ENCODE data around the gene C15orf40.

Gene C15orf40

DNA sequence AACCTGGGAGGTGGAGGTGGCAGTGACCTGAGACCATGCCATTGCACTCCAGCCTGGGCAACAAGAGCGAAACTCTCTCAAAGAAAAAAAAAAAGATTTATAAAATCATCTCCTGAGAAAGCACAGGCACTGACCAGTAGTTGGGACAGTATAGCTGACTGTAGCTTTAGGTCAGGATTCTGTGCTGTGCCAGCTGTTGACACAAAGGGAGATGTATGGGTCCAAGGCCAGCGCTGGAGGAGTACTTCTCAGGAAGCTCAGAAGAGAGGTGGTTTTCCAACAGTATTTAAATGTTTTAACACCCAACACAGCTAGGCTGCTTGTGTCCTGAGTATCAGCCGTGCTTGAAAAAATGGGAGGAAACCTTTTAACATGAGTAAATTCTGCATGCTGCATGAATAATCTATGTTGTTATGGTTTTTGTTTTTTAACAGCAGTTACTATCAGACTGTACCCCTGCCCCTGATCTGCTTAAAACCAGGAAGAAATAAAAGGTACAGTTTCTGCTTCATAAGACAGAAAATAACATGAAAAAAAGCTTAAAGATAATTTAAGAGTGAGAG lies 18.9 kb downstream of the C15orf40 start:
- FAIRE-seq, result no peak

DNA sequence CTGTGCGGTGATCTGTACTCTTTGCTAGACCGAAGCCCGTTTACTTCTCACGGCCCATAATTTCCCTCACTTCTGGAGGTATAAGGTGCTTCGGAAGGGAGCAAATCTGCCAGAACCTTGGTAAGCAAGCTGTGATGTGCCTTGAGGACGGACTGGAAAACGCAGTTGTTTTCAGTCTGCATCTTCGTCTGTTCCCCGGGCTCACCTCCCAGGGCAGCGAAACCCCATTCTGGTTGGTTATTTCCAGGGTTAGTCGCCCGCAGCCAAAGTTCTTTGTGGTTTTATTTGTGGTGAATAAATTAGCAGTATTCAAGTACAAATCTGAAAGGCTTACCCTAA lies 25.0 kb downstream of the C15orf40 start:
- no peak for FAIRE-seq

DNA sequence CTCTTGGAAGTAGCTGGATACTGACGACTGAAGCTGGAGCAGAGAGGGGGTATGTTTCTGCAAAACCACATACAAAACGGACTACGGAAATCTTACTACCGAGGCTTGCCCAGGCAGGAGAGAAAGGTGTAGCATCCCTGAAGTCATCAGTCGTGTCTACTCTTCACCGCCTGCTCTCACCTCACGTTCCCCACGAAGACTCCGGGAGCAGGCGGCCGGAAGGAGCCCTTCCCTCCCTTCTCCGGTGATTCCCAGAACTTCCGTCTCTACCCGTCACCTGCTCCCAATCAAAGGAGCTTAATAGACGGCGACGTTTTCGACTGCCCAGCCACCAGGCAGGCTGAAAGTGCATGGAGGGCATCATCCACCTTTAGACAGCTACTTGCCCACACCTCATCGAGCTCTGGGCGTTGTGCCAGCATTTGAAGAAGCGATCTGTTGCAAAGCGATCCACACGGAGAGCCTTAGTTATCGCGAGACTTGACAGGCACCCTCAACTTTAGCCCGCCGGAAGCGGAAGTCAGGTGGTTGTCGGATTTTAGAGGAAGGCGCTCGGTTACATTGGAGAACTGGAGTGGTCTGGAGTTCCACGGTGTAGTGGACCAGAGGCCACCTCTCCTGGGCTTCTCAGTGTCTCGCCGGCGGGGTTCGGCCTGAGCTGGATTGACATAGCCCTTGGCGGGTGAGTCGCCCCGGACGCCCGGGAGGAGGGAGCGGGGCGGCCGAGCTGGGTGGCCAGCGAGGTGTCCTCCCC lies 25.6 kb downstream of the C15orf40 start, which contains the start of gene RAMAC:
TSS of gene RAMAC (plus strand) at position 523 of the 754 bp plus-strand sequence. CDS start 2,809 bp downstream, outside the sequence.
- FAIRE-seq, result peak; percentile 75

DNA sequence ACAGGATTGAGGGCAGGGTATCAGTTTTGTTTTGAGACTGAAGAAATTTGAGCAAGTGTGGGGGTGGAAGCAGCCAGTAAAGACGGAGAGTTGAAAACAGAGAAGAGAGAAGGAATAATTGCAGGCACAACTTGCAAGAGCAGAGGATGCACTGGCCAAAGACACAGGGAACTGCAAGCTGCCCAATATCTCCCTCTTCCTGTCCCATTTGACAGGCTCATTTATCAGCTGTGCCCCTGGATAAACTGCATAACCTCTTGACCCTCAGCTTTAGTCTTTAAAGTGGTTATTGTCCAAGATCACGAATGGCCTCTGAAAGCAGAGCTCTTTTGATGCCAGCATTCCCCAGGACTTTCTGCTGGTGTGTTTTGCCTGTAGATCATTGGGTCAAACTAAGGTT lies 30.5 kb downstream of the C15orf40 start:
- no peak for FAIRE-seq

DNA sequence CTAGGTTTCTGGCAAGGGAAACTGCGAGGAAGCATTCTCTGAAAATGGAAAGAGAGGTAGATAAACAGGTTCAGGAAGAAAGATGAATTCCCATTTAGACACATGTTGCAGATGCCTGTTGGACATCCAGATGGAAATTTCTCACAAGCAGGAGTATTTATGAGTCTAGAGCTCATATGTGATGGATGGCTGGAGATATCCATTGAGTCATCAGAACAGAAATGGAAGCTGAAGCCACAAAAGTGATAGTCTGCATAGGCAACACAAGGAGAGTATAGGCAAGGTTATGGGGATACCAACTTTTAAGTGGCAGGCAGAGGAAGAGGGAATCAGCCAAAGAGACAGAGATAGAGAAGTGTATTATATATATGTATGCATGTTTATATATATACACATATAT lies 31.7 kb downstream of the C15orf40 start:
- FAIRE-seq, result no peak

DNA sequence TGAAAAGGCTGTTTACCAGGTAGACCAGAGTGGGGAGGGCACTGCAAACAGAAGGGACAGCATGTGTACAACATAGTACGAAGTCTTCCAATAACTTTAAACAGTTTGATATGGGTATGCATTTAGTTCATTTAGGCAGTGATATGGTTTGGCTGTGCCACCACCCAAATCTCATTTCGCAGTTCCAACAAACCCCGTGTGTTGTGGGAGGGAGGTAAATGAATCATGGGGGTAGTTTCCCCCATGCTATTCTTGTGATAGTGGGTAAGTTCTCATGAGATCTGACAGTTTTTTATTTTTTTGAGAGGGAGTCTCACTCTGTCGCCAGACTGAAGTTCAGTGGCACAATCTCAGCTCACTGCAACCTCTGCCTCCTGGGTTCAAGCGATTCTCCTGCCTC lies 33.0 kb downstream of the C15orf40 start:
- FAIRE-seq, result no peak

DNA sequence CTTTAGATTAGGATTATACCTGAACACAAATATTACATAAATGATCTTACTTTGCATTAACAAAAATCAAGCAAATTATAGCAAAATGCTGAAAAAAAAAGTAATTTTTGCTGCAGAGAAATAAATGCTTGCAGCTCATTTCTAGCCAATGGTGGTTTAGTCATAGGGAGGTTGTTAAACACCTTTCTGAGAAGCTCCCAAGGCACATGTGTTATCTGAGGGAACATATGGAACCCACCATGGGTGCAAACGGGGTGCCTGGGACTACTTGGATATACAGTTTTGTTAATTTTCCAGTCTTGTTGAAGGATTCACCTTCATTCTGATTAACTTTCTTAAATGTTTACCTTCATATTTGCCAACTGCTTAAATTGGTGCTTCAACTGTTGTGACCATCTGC lies 34.4 kb downstream of the C15orf40 start:
- no peak for FAIRE-seq

DNA sequence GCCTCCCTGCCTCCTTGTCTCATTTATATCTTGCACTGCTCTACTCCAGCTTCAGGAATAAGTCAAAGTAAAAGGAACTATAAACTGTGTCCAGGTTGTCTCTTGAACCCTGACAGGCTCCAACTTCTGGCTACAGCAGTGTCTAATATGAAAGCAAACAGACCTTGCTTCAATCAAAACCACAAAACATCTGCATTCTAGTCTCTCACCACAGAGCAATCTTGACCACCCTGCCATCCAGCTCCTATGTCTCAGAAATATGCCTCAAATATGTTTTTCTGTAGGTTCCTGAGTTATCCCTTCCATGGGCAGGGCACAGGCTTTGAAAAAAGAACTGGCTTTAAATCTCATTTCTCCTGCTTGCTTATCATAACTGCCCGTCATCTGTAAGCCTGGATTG lies 38.4 kb downstream of the C15orf40 start:
- no peak for FAIRE-seq

DNA sequence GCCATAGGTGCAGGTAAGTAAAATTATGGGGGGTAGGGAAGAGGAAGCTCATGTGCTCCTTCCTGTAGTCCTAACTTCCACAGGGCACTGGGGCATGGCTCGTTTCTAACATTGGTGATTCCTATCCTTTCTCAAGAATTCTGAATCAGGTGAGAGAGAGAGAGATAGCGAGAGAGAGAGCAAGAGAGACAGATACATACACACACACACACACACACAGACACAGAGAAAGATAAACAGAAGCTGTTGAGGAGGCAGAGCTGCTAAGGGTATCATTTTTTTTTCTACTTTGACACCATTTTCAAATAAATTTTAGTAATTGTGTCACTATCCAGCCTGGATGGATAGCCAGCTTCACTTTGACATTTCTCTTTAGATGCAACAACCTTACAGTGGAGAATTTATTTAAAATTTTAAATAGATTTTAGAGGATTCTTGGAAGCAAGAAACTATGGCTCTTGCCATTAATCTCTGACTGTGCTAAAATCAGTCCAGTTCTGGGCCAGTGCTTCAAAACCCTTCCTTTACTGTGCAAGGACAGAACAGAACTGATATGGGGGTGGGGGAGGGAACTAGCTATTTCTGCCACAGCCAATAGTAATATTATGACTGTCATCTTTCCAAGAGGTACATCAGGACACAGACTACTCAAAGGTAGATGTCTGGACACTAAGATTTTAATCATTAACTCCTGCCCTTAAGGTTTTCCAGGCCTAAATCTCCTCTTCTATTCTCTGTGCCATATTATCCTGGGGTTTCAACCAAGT lies 40.0 kb downstream of the C15orf40 start:
- no peak for FAIRE-seq

DNA sequence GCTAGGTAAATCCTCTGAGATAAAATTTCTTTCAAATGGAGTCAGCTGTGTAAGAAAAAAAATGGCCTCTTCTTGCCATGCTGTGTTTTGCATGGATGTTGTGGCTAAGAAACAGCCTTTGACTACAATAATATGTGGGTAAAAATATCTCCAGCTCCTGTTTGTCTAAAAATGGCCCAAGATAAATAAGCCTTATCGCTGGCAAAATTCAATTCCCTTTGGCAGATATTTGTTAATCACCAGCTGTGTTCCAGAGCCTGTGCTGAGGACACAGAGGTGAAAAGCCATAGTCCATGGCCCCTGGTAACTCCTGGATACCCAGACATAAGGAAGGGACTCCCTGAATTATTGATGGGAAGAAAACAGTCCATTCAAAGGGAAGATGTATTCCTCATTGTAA lies 40.7 kb downstream of the C15orf40 start:
- FAIRE-seq, result no peak

DNA sequence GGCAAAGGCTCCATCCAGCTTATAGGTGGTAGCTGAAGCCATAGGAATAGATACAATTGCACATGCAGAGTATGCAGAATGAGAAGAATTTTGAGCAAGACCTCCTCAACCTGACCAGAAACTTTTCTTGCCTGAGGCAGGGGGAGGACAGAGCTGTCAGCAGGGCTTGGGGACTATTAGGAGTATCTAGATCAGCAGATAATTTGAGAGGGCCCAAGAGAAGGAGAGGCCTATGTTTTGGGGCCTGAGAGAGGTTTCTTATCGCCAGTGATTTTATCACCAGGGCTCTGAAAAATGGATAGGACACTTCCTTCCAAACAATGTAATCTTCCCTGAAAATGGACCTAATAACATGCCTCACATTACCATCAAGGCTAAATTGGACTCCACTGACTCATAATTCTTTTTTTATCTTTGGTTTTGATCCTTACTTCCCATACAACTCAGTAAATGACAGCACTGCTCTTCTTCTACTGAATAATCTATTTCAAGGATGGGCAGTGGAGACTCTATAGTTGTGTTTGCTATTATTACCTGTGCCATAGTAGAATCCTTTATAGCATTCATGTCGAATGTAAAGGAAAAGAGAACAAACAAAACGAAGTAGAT lies 41.3 kb downstream of the C15orf40 start:
- no peak for FAIRE-seq

DNA sequence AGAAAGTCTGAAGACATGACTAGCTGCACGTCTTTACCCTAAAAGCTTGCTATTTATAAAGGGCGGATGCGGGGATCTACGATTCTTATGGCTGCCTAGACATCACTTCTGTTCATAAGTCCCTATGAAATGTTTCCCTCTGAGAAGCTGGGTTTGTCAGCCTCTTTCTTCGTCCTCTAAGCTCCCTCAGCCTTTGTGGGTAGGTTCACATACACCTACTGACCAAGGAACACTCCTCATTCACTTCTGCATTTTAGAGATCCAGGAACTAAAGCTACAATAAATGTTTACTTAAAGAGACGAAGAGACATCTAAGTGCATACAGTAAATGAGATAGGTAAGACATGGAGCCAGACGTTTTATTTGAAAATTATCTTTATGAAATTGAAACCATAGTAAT lies 42.1 kb downstream of the C15orf40 start:
- FAIRE-seq, result no peak

DNA sequence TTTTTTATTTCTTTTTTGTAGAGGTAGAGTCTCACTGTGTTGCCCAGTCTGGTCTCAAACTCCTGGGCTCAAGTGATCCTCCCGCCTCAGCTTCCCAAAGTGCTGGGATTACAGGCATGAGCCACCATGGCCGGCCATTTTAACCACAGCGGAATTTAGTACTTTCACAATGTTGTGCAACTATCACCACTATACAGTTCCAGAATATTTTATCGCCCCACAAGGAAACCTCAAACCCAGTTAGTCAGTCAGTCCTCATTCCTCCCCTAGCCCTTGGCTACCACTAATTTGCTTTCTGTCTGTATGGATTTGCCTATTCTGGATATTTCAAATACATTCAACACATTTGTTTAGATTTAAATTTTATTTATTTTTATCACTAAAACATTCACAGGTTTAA lies 43.4 kb downstream of the C15orf40 start:
- no peak for FAIRE-seq

DNA sequence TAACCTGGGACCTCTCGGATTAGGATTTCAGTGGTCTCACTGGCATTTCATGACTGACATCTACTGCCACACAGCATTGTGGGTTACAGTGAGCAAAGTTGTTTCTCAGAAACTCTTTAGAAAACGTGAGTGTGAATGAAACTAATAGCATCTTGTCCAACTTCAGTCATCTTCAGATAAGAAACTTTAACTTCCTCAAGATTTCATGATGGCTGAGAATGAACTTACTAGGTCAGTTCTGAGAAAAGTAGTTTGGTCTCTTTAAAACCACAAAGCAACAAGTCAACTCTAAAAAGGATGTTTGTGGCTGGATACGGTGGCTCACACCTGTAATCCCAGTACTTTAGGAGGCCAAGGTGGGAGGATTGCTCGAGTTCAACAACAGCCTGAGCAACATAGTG lies 44.8 kb downstream of the C15orf40 start:
- FAIRE-seq, result no peak

DNA sequence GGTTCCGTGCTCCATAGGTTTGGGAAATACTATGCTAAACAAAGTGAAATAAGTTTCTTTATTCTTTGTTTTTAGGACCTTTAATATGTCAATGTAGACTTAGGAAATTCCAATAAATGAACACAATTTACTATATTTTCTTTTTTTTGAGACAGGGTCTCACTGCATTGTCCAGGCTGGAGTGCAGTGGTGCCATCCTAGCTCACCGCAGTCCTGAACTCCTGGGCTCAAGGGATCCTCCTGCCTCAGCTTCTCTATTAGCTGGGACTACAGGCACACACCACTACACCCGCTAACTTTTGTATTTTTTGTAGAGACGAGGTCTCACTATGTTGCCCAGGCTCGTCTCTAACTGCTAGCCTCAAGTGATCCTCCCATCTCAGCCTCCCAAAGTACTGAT lies 46.5 kb downstream of the C15orf40 start:
- FAIRE-seq, result no peak

DNA sequence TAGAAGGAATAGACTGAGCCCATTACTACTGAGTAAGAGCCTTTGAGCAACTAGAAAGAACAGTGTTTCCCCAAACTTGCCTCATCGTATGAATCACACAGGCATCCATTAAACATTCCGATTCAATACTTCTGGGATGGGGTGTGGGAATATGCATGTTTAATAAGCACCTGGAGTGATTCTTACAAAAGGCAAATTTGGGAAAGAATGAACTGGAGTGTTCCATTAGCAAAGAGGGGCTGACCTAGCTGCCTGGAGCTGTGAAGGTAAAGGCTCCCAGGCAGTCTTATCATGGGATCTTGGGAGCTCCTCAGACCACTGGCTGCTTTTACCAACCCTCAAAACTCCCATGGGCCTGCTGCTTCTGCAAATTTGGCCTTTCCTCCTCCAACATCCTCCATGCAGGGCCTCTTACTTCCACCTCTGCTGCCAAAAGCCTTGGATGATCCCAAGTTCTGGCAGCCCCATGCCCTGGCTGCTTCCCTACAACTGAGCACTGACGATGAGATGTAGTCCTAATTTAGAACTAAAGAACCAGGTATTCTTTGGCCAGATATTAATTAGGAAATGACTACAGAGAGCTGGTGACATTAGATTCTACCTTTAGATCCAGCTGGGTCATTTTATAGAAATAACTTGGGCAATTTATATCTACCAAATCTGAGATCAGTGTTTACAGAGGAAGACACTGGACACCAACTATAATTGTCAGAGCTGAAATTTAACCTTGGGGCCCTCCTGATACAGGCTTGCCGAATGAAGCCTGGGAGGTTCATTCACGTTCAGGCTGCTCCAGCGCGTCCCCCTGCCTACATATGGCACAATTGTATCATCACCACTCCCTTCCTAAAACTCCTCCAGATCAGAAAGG lies 47.7 kb downstream of the C15orf40 start:
- no peak for FAIRE-seq

DNA sequence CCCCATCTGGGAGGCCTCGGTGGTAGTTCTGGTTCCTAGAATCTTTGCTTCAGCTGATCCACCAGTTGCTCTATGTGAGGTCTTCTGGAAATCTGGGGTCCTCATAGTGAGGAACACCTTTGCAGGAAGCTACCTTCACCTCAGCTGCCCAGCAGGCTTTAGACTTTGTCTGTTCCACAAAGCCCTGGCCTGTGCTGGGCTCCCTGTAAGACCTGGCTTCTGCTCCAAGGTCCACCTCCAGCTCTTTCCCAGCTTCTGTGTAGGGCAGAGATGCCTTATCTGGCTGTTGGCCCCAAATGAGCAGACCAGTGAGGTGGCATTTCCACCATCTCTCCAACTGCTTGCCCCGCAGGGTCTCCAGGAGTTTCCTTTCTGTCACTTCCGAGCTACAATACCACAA lies 50.7 kb downstream of the C15orf40 start:
- no peak for FAIRE-seq

DNA sequence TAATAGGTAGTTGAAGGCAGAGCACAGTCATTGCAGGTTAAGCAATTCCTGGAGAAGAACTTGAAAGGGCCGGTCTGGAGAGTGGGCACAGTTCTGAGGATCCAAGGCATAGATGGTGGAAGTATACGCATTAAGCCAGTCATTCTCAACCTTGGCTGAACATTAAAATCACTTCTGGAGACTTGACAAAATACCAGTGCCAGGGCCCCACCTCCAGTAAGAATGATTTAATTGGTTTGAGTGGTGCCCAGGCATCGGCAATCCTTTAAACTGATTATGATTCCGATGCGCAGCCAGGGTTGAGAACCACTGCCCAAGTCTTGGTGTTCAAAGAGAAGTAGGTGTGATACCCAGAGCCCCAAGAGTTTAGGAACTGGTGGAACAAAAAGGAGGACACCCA lies 52.0 kb downstream of the C15orf40 start:
- no peak for FAIRE-seq

DNA sequence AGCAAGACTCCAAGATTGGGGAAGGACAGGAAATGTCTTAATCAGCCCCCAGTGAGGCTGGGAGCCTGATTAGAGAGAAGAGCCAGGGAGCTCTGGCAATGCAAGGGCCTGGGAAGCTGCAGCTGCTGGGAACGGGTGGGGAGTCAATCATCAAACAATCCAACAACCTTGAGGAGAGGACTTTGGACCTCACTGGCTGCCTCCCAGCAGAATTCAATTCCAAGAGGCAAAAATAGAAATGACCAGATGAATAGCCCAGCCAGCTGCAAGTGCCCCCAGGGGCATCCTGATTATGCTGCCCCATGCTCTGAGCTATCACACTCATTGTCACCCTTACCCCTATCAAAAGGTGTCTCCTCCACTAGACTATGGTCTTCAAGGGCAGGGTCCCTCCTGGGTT lies 52.8 kb downstream of the C15orf40 start:
- no peak for FAIRE-seq

DNA sequence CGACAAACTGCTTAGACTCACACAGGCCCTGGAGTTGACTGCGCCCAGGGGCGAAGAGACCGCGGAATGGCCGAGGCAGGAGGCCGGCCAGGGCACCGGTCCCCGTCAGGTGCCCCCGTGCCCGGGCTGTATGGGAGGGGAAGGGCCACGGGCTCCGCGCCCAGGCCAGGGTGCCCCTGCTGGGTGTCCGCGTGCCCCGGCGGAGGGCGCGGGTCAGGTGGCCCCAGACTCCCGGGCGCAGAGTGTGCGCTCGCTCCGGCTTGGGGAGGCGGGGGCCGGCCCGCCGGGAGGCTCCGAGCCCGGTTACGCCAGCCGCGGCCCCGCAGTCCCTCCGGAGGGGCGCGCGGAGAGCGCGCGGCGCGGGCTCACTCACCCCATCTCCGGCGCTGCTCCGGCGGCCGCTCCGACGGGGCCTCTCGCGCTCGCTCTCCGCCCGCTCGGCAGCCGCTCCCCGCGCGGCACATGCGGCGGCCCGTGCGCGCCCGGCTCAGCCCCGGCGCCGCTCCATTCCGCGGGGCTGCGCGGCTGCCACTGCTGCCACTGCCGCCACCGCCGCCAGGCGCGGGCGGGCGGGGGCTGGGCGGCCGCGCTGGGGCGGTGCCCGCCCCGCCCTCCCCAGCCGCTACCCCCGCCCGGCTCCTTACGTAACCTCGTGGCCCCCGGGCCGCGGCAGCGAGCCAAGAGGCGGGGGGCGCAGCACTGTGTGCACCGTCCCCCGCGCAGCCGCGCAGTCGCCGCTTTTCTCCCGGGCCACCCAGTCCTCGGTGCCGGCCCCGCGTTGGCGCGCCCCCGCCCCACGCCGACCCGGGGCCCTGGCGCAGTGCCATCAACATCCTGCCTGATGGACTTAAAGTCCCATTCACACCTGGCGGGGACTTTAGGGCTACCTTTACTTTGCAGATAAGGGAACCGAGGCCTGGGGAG lies 59.0 kb downstream of the C15orf40 start, which contains the start of gene HOMER2:
TSS of gene HOMER2 (minus strand) at position 563 of the 924 bp plus-strand sequence. CDS start at position 378, 185 bp downstream.
- no peak for FAIRE-seq

DNA sequence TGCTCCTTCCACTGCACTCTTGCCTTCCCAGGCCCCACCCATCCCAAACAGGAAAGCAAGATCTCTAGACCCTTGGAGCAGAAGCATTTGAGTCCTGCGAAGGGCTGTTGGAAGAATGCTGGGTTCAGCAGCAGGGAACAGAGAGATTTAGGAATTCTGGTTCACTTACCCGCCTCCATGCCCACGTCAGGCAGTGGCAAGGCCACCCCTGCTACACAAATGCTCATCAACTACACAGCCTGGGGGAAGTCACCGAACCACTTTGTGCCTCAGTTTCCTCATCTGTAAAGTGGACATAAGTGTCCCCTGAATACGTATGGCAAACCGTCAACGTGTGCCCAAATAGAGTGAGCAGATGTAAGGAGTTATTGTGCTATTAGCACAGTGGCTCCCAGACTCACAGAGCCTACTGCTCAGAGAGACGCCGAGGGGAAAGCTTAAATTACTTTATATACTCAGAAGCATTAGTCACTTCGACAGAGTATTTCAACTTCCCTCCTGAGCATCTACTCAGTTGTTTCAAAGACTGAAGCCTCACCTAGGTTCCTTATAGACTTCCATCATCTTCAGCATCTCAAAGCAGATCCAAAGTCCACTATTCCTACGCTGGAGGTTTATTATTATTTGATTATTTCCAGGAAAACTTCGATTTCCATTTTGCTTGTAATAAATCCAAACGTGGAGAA lies 59.8 kb downstream of the C15orf40 start:
- FAIRE-seq, result no peak
